AG08396 (cell line): ENCODE measurements around the gene HTT.

Experiments
- DNase-seq: peaks from one replicate; pipeline ENCODE4 v3.0.0; 2012; ENCODE audit warnings: low spot score, mixed read lengths

Gene HTT

DNA sequence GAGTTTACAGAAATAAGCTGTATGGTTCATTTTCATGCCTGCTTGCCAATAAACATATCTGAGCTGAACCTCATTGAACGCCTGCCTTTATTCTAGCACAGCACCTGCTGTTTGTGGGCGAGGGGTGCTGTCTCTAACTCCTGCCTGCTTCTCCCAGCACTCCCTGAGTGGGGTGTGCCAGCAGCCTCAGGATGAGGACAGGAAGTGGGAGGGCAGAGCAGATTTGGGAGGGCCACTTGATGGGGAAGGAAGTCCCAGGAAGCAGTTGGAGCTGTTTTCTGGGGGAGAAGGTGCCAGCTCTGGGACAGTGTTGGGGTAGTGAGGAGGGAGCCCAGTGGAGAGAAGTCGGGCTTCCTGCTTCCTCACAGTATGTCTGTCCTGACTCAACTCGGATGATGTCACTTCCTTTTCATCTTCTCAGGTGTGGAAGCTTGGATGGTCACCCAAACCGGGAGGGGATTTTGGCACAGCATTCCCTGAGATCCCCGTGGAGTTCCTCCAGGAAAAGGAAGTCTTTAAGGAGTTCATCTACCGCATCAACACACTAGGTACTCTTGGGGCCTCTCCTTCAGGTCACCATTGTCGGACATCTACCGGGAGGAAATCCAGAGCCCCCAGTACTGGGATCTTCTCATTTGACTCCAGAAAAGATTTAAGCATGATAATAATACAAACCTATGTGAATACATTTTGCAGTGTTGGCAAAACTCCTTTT, 145.4 kb downstream of the HTT start:
- no peak for DNase-seq

DNA sequence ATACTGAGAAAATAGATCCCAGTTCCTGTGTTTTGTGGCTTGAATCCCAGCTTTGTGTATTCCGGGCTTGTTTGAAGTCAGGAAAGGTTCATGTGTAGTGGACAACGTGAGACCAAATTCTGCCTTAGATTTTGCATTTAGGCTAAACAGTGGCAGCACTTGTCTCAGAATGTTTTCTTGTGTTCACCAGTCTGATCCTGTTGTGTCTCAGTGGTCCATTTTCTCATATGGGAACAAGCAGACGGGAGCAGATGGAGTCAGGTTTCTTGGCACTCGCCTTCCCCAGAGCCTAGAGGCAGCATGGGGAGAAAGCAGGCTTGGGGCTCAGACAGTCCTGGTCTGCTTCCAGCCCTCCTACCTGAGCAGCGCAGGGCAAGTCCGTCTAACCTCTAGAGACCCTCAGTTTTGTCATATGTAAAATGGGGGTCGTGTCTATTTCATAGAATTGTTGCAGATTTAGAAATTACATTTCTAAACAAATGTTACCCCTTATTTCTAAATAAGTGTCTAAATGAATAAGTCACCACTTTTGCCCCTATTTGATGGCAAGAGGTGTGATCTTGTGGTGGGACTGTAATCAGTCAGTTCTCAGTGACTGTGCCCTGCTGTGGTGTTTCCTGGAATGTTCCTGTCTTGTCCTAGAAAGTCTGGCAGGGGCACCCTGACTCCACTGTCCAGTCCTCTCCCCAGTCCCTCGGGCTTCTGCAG, 146.1 kb downstream of the HTT start:
- DNase-seq: no peak

DNA sequence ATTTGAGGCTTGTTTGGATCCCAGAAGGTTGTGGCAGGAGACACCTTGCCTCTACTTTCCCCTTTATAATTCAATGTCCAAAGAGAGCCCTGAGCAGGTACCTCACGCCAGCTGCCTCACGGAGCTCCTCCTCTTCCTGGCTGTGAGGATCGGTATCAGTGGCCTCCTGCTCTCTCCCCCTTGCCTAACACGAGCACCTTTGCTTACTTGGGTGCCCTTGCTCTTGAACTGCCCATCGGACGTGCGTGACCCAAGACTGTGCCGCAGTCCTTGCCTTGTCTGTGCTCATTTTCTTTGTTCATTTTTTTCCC, 146.7 kb downstream of the HTT start:
- DNase-seq: no peak

DNA sequence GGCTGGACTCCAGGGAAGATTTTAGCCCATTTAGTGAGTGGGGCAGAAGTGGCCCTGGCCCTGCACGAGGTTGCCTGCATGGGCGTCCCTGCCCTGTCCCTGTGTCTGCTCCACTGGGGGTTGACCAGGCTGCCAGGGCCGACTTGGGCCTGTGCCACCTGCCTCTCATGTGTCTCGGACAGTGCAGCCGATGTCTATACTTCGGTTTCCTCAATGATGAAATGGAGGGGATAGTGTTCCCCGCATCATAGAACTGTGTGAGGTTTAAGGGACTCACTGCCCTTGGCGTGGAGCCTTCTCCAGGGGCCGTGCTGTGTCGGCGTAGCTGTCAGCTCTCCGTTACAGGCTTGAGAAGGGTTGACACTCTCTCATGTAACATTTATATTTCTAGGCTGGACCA, 147.5 kb downstream of the HTT start:
- DNase-seq: no peak

DNA sequence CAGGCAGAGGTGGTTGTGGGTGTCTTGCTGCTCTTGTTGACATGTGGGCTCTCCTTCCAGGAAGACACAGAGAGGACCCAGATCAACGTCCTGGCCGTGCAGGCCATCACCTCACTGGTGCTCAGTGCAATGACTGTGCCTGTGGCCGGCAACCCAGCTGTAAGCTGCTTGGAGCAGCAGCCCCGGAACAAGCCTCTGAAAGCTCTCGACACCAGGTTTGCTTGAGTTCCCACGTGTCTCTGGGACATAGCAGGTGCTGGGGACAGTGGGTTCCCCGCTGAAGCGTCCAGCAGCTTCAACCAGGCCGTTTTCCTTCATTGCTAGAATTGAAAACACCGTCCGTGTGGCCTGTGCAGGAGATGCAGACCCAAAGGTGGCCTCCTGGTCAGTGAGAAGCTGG, 148.9 kb downstream of the HTT start:
- DNase-seq: no peak

DNA sequence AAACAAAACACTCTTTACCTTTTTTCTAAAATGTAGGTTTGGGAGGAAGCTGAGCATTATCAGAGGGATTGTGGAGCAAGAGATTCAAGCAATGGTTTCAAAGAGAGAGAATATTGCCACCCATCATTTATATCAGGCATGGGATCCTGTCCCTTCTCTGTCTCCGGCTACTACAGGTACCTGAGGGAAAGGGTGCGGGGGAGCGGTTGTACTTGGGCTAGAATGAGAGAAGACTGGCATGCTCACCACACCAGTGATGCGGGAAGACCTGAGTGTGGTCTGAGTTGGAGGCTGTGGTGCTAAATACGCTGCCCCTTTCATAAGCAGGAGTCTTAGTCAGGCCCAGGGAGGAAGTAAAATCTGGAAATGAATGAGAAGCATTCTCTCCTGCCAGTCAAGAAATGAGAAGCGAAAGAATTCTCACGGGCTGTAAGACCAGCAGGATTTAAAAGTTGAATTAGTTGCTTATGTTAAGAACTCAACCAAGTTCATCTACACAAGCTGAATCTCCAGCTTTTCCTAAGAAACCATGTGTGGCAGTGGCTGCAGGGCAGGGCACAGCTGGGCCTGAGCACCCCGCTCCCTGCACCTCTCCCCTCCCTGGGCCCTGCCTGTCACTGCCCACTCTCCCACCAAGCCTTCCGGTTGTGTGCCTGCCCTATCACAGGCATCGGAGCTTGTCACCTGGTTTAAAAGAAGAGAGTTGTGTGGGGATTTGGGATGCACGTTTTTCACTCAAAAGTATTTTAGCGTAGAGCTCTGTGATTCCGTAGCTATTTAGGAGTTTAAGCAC, 149.7 kb downstream of the HTT start:
- DNase-seq: no peak

DNA sequence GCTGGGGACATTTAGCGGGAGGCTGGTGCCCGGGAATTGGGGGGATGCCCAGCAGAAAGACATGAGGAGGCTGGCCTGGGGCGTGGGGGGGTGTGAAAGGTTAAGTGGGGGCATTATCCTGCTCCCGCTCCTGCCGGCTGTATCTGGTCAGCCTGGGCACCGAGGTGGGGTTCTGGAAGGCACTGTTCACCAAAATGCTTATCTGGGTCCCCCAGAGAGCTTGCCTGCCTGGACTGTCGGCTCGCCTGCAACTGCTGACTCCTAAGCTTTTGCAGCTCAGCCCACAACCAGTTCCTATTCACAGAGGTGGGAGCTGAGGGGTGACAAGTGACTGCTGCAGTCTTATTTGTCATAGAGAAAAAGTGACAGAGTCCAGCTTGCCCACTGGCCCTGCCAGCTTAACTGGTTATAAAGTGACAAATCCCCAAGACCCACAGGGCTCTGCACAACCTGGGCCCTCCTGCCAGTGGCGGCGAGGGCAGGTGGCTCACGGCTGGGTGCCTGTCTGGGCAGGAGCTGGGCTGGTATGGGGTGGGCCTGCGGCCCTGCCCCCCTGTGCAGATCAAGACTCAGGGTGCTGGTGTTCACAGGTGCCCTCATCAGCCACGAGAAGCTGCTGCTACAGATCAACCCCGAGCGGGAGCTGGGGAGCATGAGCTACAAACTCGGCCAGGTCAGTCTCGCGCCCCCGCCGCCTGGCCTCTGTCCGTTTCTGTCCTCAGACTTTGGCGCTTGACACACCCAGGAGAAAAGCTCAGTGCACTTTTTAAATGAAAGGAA, 150.8 kb downstream of the HTT start:
- DNase-seq: no peak

DNA sequence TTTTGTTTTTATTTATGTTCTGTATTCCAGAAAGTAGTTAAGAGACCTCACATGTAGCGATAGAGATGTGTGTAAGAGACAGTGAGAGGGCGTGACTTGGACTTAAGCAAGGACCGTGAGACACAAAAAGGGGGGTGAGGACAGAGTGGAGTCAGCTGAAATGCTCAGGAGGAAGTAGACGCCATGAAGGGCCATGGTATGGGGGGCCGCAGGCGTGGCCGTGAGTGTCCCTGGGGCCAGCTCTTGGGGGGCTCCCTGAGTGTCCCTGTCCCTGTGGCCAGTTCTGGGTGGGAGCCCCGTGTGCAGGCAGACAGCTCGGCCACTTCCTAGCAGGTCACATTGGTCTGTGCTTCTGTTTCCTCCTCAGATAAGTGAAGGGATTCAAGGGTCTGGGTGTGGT, 151.5 kb downstream of the HTT start:
- DNase-seq: no peak

DNA sequence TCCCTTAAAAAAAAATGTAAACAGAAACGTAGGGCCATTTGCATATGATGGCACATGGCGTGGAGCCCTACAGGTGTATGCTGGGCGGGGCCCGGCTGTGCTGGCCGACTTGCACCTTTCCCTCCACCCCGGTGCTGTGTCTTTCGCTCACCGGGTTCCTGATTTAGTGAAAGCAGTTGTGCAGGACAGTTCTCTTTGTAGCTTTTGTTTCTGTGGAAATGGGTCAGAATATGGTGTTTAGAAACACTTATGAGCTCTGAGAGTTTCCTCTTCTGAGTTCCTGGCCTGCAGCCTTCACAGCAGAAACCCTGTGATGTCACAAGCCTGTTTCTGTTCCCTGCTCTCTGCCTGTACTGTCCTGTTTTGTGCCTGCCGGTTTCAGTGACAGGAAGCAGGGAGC, 152.0 kb downstream of the HTT start:
- DNase-seq: no peak

DNA sequence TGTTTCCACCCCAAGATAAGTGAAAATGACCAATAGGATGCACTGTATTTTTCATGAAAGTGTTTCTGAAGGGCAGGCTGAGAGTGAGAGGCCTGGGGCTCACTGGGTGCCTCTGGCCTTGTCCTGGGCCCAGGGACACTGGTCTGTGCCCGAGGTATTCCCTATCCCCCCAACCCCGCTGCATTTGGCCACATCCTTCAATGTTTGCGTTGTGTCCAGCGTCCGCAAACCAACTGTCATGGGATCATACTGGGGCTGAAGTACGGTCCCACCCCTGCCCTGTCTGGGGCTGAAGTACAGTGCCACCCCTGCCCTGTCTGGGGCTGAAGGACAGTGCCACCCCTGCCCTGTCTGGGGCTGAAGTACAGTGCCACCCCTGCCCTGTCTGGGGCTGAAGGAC, 152.5 kb downstream of the HTT start:
- DNase-seq: no peak

DNA sequence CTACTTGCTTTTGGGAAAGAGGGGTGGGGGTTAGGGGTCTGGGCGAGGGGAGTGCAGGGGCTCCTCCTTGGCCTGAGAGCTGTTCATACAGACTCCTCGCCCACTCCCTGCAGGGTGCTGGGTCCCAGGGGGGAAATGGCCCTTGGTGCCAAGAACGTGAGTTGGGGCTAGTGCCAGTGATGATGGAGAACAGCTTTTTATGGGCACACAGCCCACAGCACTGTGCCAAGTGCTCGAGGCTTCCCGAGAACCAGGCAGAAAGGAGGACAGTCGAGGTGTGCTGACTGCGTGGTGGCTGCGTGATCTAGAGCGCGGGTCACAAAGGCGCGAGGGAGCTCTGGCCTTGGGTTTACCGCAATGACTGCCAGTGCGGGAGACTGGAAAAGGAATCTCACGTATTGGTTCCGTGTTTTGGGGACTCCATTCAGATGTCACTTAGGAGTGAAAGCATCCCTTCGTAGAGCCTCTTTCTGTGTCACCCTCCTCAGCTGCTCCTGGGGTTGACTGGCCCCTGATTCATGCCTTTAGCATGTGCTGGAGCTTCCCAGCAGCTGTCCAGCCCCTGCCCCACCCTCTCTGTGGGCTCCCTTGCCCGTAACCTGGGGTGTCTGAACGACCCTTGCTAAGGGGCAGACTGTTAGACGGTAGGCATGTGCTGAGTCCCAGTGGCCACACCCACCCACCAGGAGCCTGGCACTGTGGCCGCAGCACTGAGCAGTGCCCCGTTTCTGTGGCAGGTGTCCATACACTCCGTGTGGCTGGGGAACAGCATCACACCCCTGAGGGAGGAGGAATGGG, 153.6 kb downstream of the HTT start:
- peak; percentile 58 for DNase-seq

DNA sequence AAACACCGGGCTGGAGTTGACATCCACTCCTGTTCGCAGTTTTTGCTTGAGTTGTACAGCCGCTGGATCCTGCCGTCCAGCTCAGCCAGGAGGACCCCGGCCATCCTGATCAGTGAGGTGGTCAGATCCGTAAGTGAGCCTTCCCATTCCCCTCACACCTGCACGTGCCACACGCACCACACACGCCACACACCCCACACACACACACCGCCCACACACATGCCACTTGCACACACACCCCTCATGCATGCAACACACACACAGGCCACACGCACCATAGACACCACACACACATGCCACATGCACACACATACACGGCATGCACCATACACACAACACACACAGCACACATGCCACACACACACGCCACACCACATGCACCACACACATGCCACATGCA, 154.4 kb downstream of the HTT start:
- no peak for DNase-seq

DNA sequence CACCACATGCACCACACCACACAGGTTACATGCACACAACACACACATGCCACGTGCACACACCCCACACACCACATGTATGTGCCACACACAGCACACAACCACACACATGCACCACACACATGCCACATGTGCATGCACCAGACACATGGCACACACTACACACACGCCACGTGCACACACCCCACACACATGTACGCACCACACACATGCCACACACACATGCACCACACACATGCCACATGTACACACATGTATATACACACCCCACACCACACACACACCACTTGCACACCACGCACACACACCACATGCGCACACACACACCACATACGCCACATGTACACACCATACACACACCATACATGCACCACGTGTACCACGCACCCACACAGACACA, 154.8 kb downstream of the HTT start:
- DNase-seq: no peak

DNA sequence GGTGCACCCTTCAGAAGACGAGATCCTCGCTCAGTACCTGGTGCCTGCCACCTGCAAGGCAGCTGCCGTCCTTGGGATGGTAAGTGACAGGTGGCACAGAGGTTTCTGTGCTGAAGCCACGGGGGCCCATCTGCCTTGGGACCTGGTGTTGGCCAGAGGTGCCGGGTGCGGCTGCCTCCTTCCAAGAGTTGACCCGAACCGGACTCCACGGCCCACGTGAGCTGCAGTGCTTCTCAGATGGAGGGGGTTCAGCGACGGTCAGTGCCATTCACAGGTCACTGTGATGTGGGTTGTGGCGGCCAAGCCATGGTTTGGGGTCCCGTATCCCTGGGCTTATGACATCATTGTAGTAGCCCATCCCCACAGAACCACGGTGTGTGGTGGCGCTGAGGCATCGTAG, 155.5 kb downstream of the HTT start:
- no peak for DNase-seq

DNA sequence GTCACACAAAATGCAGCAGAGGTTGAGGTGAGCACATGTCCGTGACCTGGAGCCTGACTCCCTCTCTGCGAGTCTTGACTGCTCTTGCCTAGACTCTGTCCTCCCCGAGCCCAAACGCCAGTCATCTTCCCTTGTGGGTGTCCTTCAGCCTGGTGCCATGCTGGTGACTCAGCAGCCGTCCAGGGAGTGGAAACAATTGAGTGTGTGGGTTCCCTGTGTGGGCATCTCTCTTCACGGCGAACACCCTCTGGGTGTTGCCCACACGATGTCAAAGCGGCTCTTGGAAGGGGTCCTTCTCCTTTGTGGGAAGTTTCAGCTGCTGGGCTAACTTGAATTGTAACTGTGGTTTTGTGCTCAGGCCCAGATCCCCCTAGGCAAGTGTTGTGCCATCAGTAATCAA, 157.0 kb downstream of the HTT start:
- no peak for DNase-seq

DNA sequence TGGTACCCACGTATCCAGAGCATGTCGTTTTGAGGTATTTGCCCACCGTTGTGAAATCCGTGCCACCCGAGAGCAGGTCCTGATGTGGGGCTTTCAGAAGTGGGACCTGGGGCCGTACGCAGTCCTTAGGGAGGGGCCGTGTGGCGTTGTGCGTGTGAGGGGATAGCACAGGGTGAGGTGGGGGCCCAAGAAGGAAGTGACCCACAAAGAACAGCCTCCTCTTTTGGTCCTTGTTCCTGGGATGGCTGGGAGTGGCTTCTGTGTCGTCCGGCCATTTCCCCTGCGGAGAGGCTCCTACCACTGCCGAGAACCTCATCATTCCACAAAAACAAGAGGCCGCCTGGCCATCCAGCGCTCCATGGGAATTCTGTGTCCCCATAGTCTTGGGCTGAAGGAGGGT, 157.5 kb downstream of the HTT start:
- DNase-seq: no peak

DNA sequence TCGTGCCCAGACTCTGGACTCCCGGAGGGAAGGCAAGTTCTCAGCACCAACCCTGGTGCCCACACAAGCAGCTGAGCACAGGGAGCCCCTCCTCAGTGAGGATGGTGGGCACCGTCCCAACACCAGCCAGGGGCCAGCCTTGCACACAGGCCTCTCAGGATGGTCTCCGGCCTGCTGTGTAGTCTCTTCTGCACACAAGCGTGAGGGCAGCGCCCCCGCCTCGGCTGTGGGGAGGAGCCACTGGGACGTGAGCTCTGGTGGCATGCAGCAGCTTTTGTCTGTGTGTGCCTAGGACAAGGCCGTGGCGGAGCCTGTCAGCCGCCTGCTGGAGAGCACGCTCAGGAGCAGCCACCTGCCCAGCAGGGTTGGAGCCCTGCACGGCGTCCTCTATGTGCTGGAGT, 158.4 kb downstream of the HTT start:
- DNase-seq: no peak

DNA sequence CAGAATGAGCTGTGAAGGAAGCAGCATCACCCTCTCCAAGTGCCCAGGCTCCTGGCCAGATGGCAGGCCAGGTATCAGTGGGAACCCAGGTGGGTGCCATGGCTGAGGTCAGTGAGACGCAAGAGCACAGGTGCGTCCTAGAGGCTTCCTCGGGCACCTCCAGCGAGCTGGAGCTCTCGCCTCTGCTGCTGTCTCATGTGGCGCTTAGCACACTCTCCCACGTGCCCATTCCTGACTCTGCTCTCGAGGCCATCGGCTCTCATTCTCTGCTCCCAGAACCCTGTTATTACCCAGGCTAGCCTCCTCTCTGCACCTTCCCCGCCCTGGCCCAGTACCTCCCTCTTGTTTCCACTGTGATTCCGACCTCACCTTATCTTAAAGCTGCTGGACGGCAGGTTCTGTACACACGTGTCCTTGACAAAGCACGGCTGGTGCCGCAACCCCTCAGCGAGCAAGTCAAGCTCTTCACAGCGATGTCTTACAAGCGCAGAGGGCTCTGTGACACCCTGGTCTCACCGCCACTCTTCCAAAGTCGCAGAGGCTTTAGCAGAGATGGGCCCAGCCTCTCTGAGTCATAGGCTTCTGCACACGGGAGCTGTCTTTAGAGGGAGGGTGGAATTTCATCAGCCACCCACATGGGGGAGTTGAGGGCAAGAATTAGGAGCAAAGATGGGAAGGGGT, 159.1 kb downstream of the HTT start:
- DNase-seq: peak; percentile 54

DNA sequence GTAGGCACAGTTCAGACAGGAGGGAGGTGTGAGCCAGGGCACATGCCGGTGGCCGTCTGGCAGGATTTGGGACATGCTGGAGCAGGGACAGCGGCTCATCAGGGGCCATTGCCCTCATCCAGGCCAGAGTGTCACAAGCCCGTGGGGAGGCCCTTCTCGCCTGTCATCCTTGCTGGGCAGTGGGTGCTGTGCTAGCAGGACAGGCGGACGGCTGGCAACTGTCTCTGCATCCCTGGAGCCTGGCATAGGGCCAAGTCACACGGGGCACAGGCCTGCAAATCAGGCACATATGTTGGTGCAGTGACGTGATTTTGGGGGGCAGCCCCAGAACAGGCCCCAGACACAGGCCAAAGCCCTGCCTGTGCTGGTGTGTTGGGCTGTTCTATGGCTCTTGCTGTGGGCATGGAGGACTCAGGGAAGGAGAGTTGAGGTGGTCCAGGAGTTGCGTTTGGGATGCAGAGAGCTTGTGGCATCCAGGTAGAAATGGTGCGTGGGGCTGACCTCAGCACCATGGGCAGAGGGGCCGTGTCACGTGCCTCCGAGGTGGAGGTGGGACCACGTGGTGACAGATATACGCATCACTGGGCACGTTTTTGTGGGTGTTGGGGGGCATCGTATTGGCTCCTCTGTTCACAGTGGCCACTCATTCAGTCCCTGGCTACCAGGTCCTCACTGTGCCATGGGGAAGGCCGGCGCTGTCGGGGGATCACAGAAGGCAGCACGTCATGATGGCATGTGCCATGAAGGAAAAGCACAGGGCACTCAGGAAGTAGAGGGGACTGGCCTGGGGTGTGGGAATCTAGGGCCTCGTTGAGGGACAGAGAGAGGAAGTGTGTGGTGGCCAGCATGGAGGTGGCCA, 159.9 kb downstream of the HTT start:
- DNase-seq: no peak

DNA sequence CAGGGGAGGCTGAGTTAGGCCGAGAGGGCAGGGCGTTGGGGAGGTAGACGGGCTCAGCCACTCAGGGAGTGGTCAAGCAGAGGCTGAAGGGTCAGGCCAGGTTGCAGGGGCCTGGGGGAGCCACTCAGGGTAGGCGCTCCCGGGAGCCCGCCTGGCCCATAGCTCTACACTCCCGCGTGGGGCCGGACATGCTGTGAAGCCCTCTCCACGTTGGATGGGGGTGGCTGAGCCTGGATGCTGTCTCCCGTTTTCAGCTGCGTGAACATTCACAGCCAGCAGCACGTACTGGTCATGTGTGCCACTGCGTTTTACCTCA, 160.5 kb downstream of the HTT start:
- DNase-seq: no peak
